ENCODE results near the gene DAPK1.

The DAPK1 gene

DNA sequence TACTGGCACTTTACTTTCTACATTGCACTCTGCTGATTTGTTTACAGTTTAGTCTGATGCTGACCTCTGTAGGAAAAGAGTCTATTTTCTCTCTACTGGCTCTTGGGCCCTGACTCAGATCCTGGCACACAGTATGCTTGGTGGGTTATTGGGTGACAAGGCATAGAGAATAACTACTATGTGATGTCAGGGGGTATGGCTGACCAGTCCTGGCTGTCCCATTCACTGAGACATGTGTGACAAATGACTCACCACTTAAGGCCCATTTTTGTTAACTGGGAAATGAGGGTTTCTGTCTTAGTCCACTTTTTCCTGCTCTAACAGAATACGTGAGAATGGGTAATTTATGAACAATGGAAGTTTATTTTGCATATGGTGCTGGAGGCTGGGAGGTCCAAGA, 66.4 kb downstream of the DAPK1 start:
- DNase-seq (no peak), ATAC-seq (ENCODE audit: insufficient read depth, low read depth) (no peak)
- no peak overlapping the region for H3K4me2 ChIP-seq (ENCODE audit: insufficient read depth, low read length)
- H3K27ac ChIP-seq (ENCODE audit: low read length) = no peak overlapping the region
- H3K4me1 ChIP-seq (ENCODE audit: insufficient read depth, low read length) = no peaks in the 10 kb centered on the region
- no peaks in the 10 kb centered on the region for H3K27me3 ChIP-seq (ENCODE audit: insufficient read depth, low read length, poor library complexity)
- no peak overlapping the region for H2AFZ ChIP-seq (ENCODE audit: low read depth, low read length)
- no peaks in the 10 kb centered on the region for H3K79me2 ChIP-seq (ENCODE audit: insufficient read depth, low read length)
- H3K9me3 ChIP-seq (ENCODE audit: insufficient read depth, low read length, severe bottlenecking) = no peaks in the 10 kb centered on the region
- no peak overlapping the region for H3K9ac ChIP-seq (ENCODE audit: low read depth, low read length)
- H3K36me3 ChIP-seq (ENCODE audit: insufficient read depth, low read length) = no peaks in the 10 kb centered on the region
- no peak overlapping the region for H3K4me3 ChIP-seq (ENCODE audit: low read depth in 1 of 2, low read length in 2 of 2)
- TF ChIP-seq CTCF (IDR thresholded peaks at IDR 0.05; ENCODE audit: borderline replicate concordance, extremely low read depth, low read length, poor library complexity, severe bottlenecking) = no peak
- TF ChIP-seq EZH2 (IDR thresholded peaks at IDR 0.05; ENCODE audit: borderline replicate concordance, low read depth, low read length, severe bottlenecking) = no peak
- H4K20me1 ChIP-seq (ENCODE audit: insufficient read depth, low read length) = no peaks in the 10 kb centered on the region

GRCh38 chr9:87564791-87565241, 67.1 kb downstream of the DAPK1 start:
- Histone ChIP-seq H2AFZ (ENCODE audit: low read depth, low read length) (no peak overlapping the region), H3K27ac (ENCODE audit: low read length) (no peak overlapping the region), H3K79me2 (ENCODE audit: insufficient read depth, low read length) (no peaks in the 10 kb centered on the region), H3K4me1 (ENCODE audit: insufficient read depth, low read length) (no peaks in the 10 kb centered on the region), H3K36me3 (ENCODE audit: insufficient read depth, low read length) (no peaks in the 10 kb centered on the region), H3K4me2 (ENCODE audit: insufficient read depth, low read length) (no peak overlapping the region), H4K20me1 (ENCODE audit: insufficient read depth, low read length) (no peaks in the 10 kb centered on the region), H3K9ac (ENCODE audit: low read depth, low read length) (no peak overlapping the region), H3K4me3 (ENCODE audit: low read depth in 1 of 2, low read length in 2 of 2) (no peak overlapping the region), H3K27me3 (ENCODE audit: insufficient read depth, low read length, poor library complexity) (no peaks in the 10 kb centered on the region), H3K9me3 (ENCODE audit: insufficient read depth, low read length, severe bottlenecking) (no peaks in the 10 kb centered on the region)
- DNase-seq (no peak), ATAC-seq (ENCODE audit: insufficient read depth, low read depth) (no peak)
- TF ChIP-seq CTCF (IDR thresholded peaks at IDR 0.05; ENCODE audit: borderline replicate concordance, extremely low read depth, low read length, poor library complexity, severe bottlenecking) (no peak), EZH2 (IDR thresholded peaks at IDR 0.05; ENCODE audit: borderline replicate concordance, low read depth, low read length, severe bottlenecking) (no peak)

- Histone ChIP-seq H3K79me2 (ENCODE audit: insufficient read depth, low read length) (no peaks in the 10 kb centered on the region), H3K27me3 (ENCODE audit: insufficient read depth, low read length, poor library complexity) (no peaks in the 10 kb centered on the region), H3K9me3 (ENCODE audit: insufficient read depth, low read length, severe bottlenecking) (no peaks in the 10 kb centered on the region)
Measured at GRCh38 chr9:87567001-87567400, 69.3 kb downstream of the DAPK1 start.

More at GRCh38 chr9:87567001-87567400, 69.3 kb downstream of the DAPK1 start:
- no peaks in the 10 kb centered on the region for H3K4me1 ChIP-seq (ENCODE audit: insufficient read depth, low read length)
- H3K4me2 ChIP-seq (ENCODE audit: insufficient read depth, low read length) = no peak overlapping the region
- no peak overlapping the region for H2AFZ ChIP-seq (ENCODE audit: low read depth, low read length)
- no peaks in the 10 kb centered on the region for H4K20me1 ChIP-seq (ENCODE audit: insufficient read depth, low read length)
- DNase-seq (no peak), ATAC-seq (ENCODE audit: insufficient read depth, low read depth) (no peak)
- TF ChIP-seq CTCF (IDR thresholded peaks at IDR 0.05; ENCODE audit: borderline replicate concordance, extremely low read depth, low read length, poor library complexity, severe bottlenecking) (no peak), EZH2 (IDR thresholded peaks at IDR 0.05; ENCODE audit: borderline replicate concordance, low read depth, low read length, severe bottlenecking) (no peak)
- no peaks in the 10 kb centered on the region for H3K36me3 ChIP-seq (ENCODE audit: insufficient read depth, low read length)
- H3K4me3 ChIP-seq (ENCODE audit: low read depth in 1 of 2, low read length in 2 of 2) = no peak overlapping the region
- H3K9ac ChIP-seq (ENCODE audit: low read depth, low read length) = no peak overlapping the region
- no peak overlapping the region for H3K27ac ChIP-seq (ENCODE audit: low read length)

Data from DND-41 (cell line).